ENCODE measurements around the gene SERPINB7. TPM values are rescaled to one million over a fixed set of nuclear protein-coding genes. Genes with fewer than 3 reads are reported as not detected.

SERPINB7 gene
- total RNA-seq, 1 experiment from 2014 or later = 4.2 TPM

DNA sequence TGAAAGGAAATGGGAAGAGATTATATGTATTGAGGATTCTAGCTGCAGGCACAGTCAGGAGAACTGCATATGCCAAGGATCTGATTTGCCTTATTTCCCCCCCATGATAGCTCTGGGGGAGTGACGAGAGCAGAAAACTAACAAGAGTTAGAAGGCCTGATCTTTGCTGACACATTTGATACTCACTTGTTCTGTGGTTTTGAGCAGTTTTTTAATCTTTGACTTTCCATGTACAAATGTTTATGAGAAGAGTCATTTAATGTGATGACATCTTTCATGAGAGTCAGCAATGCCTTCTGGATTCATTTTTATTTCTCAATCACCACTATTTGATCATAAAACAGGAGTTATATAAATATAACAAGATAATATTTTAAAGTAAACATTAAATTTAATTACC is 12.7 kb upstream of the SERPINB7 start:
- intact Hi-C loops (cut with micrococcal nuclease; ENCODE audit: unreplicated experiment) = no loop called here
- no peak overlapping the region for H3K4me2 ChIP-seq
- no peak overlapping the region for H2AFZ ChIP-seq
- H3K27me3 ChIP-seq (ENCODE audit: insufficient read depth, low read depth) = no peaks in the 10 kb centered on the region
- H3K4me1 ChIP-seq (replicated peaks; ENCODE audit: insufficient read depth) = no peaks in the 10 kb centered on the region
- H3K9me2 ChIP-seq (ENCODE audit: insufficient read depth) = no peaks in the 10 kb centered on the region
- H4K20me1 ChIP-seq (ENCODE audit: insufficient read depth) = no peaks in the 10 kb centered on the region
- TF ChIP-seq, protein P1, sequence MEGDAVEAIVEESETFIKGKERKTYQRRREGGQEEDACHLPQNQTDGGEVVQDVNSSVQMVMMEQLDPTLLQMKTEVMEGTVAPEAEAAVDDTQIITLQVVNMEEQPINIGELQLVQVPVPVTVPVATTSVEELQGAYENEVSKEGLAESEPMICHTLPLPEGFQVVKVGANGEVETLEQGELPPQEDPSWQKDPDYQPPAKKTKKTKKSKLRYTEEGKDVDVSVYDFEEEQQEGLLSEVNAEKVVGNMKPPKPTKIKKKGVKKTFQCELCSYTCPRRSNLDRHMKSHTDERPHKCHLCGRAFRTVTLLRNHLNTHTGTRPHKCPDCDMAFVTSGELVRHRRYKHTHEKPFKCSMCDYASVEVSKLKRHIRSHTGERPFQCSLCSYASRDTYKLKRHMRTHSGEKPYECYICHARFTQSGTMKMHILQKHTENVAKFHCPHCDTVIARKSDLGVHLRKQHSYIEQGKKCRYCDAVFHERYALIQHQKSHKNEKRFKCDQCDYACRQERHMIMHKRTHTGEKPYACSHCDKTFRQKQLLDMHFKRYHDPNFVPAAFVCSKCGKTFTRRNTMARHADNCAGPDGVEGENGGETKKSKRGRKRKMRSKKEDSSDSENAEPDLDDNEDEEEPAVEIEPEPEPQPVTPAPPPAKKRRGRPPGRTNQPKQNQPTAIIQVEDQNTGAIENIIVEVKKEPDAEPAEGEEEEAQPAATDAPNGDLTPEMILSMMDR (conservative IDR thresholded peaks at IDR 0.05) = no peak
- TF ChIP-seq EZH2 (IDR thresholded peaks at IDR 0.05; ENCODE audit: low read depth) = no peak
- no peaks in the 10 kb centered on the region for H3K36me3 ChIP-seq (ENCODE audit: low read depth)
- H3K4me3 ChIP-seq = no peak overlapping the region
- peaks cover 8% of the 10 kb centered on the region; the same call in 1 of the 2 replicates for H3K9me3 ChIP-seq (ENCODE audit: insufficient read depth, low read depth)
- no peak overlapping the region for H3K27ac ChIP-seq
- no peaks in the 10 kb centered on the region for H3K79me2 ChIP-seq (ENCODE audit: low read depth)
- POLR2A ChIA-PET (ENCODE audit: unreplicated experiment) = no interaction called here
- CTCF ChIA-PET = no interaction called here
- no peak for DNase-seq
- BruUV-seq (replicated peaks) = no TSS peak
- H3F3A ChIP-seq (ENCODE audit: insufficient read depth, low read depth) = no peaks in the 10 kb centered on the region

DNA sequence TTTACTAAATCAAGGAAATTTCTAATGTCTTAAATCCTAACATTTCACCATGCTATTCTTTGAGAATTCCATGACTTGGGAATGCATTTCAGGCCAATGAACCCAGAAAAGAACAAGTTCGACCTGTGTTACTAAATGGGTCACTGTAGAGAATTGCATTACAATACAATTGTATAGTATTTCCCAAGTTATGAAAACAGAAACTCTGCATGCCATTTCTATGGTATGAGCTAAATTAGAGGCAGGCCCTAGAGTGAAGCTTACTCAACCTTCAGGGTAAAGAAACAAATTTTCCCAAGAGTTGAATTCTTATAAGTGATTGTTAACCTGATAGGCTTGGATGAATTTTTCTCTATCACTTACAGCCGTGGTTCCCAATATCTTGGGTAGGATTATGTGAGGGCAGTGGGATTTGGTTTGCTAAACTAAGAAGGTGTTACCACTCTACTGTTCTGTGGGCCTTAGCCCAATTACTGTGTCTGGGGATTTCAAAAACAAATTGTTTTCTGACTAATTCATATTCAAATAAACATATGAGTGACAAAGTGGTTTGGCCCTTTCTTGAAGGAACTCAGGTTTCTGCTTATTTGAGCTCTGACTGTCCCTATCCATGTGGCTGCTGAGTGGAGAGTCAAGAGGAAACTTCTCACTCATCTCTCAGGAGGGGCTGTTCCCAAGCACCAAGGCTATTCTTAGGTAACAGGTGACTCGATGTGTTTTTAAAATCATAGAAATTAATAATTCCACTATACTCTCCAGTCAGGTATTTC is 11.2 kb upstream of the SERPINB7 start:
- intact Hi-C loops (cut with micrococcal nuclease; ENCODE audit: unreplicated experiment) = no loop called here
- ChIA-PET POLR2A (ENCODE audit: unreplicated experiment) (no interaction called here), CTCF (no interaction called here)
- H3K27me3 ChIP-seq (ENCODE audit: insufficient read depth, low read depth) = no peaks in the 10 kb centered on the region
- no peaks in the 10 kb centered on the region for H3K9me2 ChIP-seq (ENCODE audit: insufficient read depth)
- H3K79me2 ChIP-seq (ENCODE audit: low read depth) = no peaks in the 10 kb centered on the region
- H3K4me1 ChIP-seq (replicated peaks; ENCODE audit: insufficient read depth) = no peaks in the 10 kb centered on the region
- no TSS peak for BruUV-seq (replicated peaks)
- no peaks in the 10 kb centered on the region for H4K20me1 ChIP-seq (ENCODE audit: insufficient read depth)
- H3F3A ChIP-seq (ENCODE audit: insufficient read depth, low read depth) = no peaks in the 10 kb centered on the region
- no peaks in the 10 kb centered on the region for H3K36me3 ChIP-seq (ENCODE audit: low read depth)
- H3K4me3 ChIP-seq = no peak overlapping the region
- TF ChIP-seq, protein P1 (conservative IDR thresholded peaks at IDR 0.05) = no peak
- TF ChIP-seq EZH2 (IDR thresholded peaks at IDR 0.05; ENCODE audit: low read depth) = no peak
- DNase-seq = no peak
- no peak overlapping the region for H3K27ac ChIP-seq
- no peak overlapping the region for H3K4me2 ChIP-seq
- H2AFZ ChIP-seq = peak overlapping the region; percentile 40; the same call in 1 of the 2 replicates
- peaks cover 8% of the 10 kb centered on the region; the same call in 1 of the 2 replicates for H3K9me3 ChIP-seq (ENCODE audit: insufficient read depth, low read depth)

DNA sequence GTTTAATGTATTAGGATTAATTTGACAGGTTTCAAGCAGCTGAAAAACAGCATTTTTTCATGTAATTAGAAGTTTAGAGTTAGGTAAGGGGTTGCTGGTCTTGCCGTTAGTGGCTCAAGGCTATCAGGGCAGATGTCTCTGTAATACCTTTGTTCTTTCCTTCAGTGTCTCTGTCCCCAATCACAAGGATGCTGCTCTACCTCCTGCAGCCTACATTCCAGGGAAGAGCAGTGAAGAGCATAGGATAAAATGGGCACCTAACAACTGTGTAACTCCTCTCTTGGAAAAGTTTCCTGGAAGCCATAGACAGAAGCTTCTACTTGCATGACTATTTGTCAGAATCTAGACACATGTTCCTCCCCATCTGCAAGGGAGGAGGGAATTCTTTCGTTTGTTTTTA is 9.4 kb upstream of the SERPINB7 start:
- CTCF ChIA-PET = no interaction called here
- Histone ChIP-seq H3K4me2 (no peak overlapping the region), H3K9me3 (ENCODE audit: insufficient read depth, low read depth) (no peaks in the 10 kb centered on the region; the same call in 1 of the 2 replicates), H2AFZ (no peak overlapping the region), H3K27ac (no peak overlapping the region), H3K36me3 (ENCODE audit: low read depth) (no peaks in the 10 kb centered on the region), H3K79me2 (ENCODE audit: low read depth) (no peaks in the 10 kb centered on the region), H3K27me3 (ENCODE audit: insufficient read depth, low read depth) (no peaks in the 10 kb centered on the region), H3K9me2 (ENCODE audit: insufficient read depth) (no peaks in the 10 kb centered on the region), H3K4me3 (no peak overlapping the region), H3F3A (ENCODE audit: insufficient read depth, low read depth) (no peaks in the 10 kb centered on the region), H3K4me1 (replicated peaks; ENCODE audit: insufficient read depth) (no peaks in the 10 kb centered on the region), H4K20me1 (ENCODE audit: insufficient read depth) (no peaks in the 10 kb centered on the region)
- DNase-seq = no peak
- BruUV-seq (replicated peaks) = no TSS peak
- POLR2A ChIA-PET (ENCODE audit: unreplicated experiment) = no interaction called here
- TF ChIP-seq, protein P1 (conservative IDR thresholded peaks at IDR 0.05) = no peak
- TF ChIP-seq EZH2 (IDR thresholded peaks at IDR 0.05; ENCODE audit: low read depth) = no peak
- intact Hi-C loops (cut with micrococcal nuclease; ENCODE audit: unreplicated experiment) = no loop called here

All from PC-9 (cell line).